Smooth muscle cell (in vitro differentiated cells): ENCODE measurements around the gene KCNMA1. TPM values are rescaled to one million over a fixed set of nuclear protein-coding genes. Genes with fewer than 3 reads are reported as not detected.

ENCODE experiments used
- DNase-seq: peaks from one replicate; lab custom pipeline; 2025; ENCODE audit not compliant: unreplicated experiment; lab: John Stamatoyannopoulos, UW
- H2AFZ ChIP-seq: fragments of 200-600 bp; sonication (generic); 2 replicates; pipeline ENCODE4 v1.6.0; 2016; ENCODE audit warnings: antibody characterized with exemption, low read depth, mild to moderate bottlenecking
- H3F3A ChIP-seq: fragments of 200-600 bp; sonication (generic); 2 replicates; pipeline ENCODE4 v1.6.0; 2017; ENCODE audit warnings: antibody characterized with exemption, low read depth
- H3K27ac ChIP-seq: fragments of 200-600 bp; sonication (generic); 2 replicates; pipeline ENCODE4 v1.5.1; 2016; ENCODE audit warnings: low read depth, mild to moderate bottlenecking
- H3K27me3 ChIP-seq: fragments of 200-600 bp; sonication (generic); 2 replicates; pipeline ENCODE4 v1.6.1; 2016; ENCODE audit warnings: low read depth, mild to moderate bottlenecking
- H3K36me3 ChIP-seq: fragments of 200-600 bp; sonication (generic); 2 replicates; pipeline ENCODE4 v1.5.1; 2016; ENCODE audit warnings: low read depth
- H3K4me1 ChIP-seq: fragments of 200-600 bp; sonication (generic); 2 replicates; pipeline ENCODE4 v1.5.1; 2016; ENCODE audit warnings: low read depth
- H3K4me2 ChIP-seq: fragments of 200-600 bp; sonication (generic); 2 replicates; pipeline ENCODE4 v1.6.0; 2016; ENCODE audit warnings: mild to moderate bottlenecking
- H3K4me3 ChIP-seq: fragments of 200-600 bp; sonication (generic); 2 replicates; pipeline ENCODE4 v1.5.1; 2016; ENCODE audit warnings: mild to moderate bottlenecking
- H3K79me2 ChIP-seq: fragments of 200-600 bp; sonication (generic); 2 replicates; pipeline ENCODE4 v1.6.0; 2016; ENCODE audit warnings: low read depth, mild to moderate bottlenecking
- H3K9ac ChIP-seq: fragments of 200-600 bp; sonication (generic); 2 replicates; pipeline ENCODE4 v1.6.0; 2016; ENCODE audit warnings: low read depth
- H3K9me3 ChIP-seq: fragments of 200-600 bp; sonication (generic); replicated peaks from 2 replicates; pipeline ENCODE4 v1.5.1; 2016; ENCODE audit warnings: low read depth
- H4K20me1 ChIP-seq: fragments of 200-600 bp; sonication (generic); 2 replicates; pipeline ENCODE4 v1.6.0; 2016; ENCODE audit warnings: low read depth
- WGBS: methylation state at CpG from one replicate; pipeline ENCODE4 v1.1.7; 2016; ENCODE audit warnings: low lambda C conversion rate; 5-methylcytosine and 5-hydroxymethylcytosine counted together
- polyA plus RNA-seq: library from polyadenylated mRNA; unstranded; fragments of >200 nt; fragmentation: Nextera tagmentation; extraction: Ambion mirVana; gene quantifications from 2 replicates; pipeline ENCODE4 v1.2.1, GENCODE V29; 2016
- total RNA-seq: library from RNA; depleted of rRNA; stranded (reverse); fragments of >200 nt; gene quantifications from 2 replicates; pipeline ENCODE4 v1.2.3, GENCODE V29; 2014
- TF ChIP-seq, protein P1 (sequence below): fragments of 200-600 bp; sonication (generic); IDR thresholded peaks from 2 replicates; pipeline ENCODE4 v1.5.1; 2017; ENCODE audit warnings: borderline replicate concordance, mild to moderate bottlenecking, antibody characterized with exemption; ENCODE audit not compliant: insufficient read depth, poor library complexity, severe bottlenecking

Gene KCNMA1
- total and polyA plus RNA-seq, 2 experiments from 2014 or later: 9.1 to 23.4 TPM

DNA sequence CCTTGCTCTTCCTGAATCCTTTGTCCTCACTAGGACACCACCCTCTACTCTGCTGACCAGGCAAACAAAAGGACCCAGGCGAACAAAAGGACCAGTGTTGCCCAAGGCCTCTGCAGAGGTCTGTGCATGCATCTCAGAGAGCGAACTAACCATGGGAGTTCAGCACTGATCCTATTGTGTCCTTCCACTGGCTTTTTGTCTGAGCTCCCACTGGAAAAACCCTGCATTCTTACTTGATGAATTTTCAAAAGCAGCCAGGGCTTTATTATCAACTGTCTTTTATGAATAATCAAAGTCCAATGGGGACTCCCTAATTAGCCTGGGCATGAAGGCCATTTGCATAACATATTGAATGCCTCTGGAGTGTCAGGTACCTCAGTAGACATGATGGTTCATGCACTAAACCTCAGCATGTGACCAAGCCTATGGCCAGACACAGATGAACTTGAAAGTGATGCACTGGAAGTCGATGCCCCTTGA lies 140.6 kb downstream of the KCNMA1 start:
- no peak overlapping the region for H2AFZ ChIP-seq
- no peaks in the 10 kb centered on the region for H3K27me3 ChIP-seq
- H3K36me3 ChIP-seq: no peaks in the 10 kb centered on the region
- no peaks in the 10 kb centered on the region for H3K79me2 ChIP-seq
- TF ChIP-seq, protein P1, sequence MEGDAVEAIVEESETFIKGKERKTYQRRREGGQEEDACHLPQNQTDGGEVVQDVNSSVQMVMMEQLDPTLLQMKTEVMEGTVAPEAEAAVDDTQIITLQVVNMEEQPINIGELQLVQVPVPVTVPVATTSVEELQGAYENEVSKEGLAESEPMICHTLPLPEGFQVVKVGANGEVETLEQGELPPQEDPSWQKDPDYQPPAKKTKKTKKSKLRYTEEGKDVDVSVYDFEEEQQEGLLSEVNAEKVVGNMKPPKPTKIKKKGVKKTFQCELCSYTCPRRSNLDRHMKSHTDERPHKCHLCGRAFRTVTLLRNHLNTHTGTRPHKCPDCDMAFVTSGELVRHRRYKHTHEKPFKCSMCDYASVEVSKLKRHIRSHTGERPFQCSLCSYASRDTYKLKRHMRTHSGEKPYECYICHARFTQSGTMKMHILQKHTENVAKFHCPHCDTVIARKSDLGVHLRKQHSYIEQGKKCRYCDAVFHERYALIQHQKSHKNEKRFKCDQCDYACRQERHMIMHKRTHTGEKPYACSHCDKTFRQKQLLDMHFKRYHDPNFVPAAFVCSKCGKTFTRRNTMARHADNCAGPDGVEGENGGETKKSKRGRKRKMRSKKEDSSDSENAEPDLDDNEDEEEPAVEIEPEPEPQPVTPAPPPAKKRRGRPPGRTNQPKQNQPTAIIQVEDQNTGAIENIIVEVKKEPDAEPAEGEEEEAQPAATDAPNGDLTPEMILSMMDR: no peak
- DNase-seq: no peak
- peaks cover 12% of the 10 kb centered on the region for H3K4me1 ChIP-seq
- H3K4me2 ChIP-seq: no peak overlapping the region
- no peaks in the 10 kb centered on the region for H4K20me1 ChIP-seq
- H3K4me3 ChIP-seq: no peak overlapping the region
- no peaks in the 10 kb centered on the region for H3K9me3 ChIP-seq
- no peak overlapping the region for H3K9ac ChIP-seq
- H3F3A ChIP-seq: no peaks in the 10 kb centered on the region
- no peak overlapping the region for H3K27ac ChIP-seq
- 86% methylated on average over 3 of the region's 3 CpGs for WGBS

DNA sequence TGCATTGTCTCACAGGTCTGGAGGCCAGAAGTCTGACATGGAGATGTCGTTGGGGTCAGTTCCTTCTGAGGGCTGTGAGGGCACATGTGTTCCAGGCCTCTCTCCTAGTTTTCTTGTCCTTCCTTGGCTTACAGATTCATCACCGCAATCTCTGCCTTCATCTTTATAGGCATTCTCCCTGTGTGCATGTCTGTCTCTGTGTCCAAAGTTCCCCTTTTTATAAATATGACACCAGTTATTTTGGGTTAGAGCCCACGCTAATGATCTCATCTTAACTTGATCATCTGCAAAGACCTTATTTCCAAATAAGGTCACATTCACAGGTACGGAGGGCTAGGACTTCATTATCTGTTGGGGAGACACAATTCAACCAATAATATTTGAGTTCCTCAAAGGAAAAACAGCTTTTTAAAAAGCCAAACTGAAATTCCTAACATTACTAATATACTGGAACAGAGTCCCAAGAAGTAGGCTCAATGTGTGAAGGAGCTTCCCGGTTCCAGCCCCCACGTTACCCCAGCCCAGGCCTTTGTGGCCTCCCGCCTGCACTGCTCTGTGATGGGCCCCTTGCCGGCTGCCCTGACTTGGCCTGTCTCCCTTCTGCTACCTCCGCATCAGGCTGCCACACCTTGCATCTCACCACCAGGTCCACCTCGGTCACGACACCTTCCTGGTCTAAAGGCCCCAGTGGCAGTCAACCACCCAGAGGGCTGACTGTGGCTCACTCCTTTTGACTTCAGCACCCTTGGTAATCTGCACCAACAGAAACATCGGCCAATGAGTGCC lies 142.7 kb downstream of the KCNMA1 start:
- WGBS: 89% methylated on average over 12 of the region's 12 CpGs

DNA sequence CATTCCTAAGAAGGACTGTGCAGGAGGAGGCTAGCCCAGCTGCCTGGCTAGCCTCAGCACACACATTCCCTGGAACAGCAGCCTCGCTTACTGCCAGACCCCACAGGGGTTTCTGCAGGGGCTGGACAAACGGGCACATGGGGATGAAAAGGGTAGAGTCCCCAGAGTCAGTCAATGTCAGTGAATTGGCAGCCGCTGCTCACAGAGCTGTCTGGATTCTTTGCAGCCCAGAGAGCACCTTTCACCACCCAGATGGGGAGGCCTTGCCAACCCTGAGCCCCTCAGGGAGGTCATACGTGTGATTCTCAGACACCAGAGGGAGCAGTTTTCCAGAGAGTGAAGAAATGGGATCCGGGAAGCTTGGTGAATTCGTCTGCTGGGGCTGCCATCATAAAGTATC lies 143.3 kb downstream of the KCNMA1 start:
- no peak overlapping the region for H3K9ac ChIP-seq
- no peak for DNase-seq
- TF ChIP-seq, protein P1: peak; percentile 42
- H3K4me1 ChIP-seq: no peaks in the 10 kb centered on the region
- no peak overlapping the region for H3K4me2 ChIP-seq
- no peak overlapping the region for H2AFZ ChIP-seq
- WGBS: 65% methylated on average over 6 of the region's 6 CpGs
- H3K9me3 ChIP-seq: no peaks in the 10 kb centered on the region
- no peaks in the 10 kb centered on the region for H3K27me3 ChIP-seq
- H4K20me1 ChIP-seq: no peaks in the 10 kb centered on the region
- H3K27ac ChIP-seq: no peak overlapping the region
- no peaks in the 10 kb centered on the region for H3K36me3 ChIP-seq
- no peaks in the 10 kb centered on the region for H3F3A ChIP-seq
- H3K4me3 ChIP-seq: no peak overlapping the region
- H3K79me2 ChIP-seq: no peaks in the 10 kb centered on the region

More for the DNA sequence above, 142.7 kb downstream of the KCNMA1 start:
- Histone ChIP-seq H3K9ac (no peak overlapping the region), H3K79me2 (no peaks in the 10 kb centered on the region), H3K4me1 (no peaks in the 10 kb centered on the region), H3K36me3 (no peaks in the 10 kb centered on the region), H3K4me3 (no peak overlapping the region), H4K20me1 (no peaks in the 10 kb centered on the region), H3F3A (no peaks in the 10 kb centered on the region), H2AFZ (no peak overlapping the region), H3K9me3 (no peaks in the 10 kb centered on the region), H3K4me2 (no peak overlapping the region), H3K27me3 (no peaks in the 10 kb centered on the region), H3K27ac (no peak overlapping the region)
- TF ChIP-seq, protein P1: no peak
- no peak for DNase-seq

DNA sequence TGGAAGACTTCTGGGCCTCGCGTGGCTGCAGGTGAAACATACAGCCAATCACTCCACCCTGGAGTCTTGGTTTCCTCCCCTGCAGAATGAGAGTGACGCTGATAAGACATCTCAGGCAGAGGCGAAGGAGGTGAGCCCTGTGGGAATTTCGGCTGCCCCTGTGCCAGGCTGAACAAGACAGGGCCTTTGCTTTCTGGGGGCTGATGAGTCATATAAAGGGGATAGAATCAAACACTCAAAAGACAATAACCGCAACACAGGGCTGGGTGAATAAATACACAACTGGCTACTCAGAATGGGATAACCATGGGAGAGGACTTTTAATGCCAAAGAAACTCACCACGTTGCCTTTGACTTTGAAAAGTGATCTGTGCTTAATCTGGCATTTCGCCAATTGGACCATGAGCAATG lies 143.8 kb downstream of the KCNMA1 start:
- H3K9ac ChIP-seq: no peak overlapping the region

More for the DNA sequence above, 143.8 kb downstream of the KCNMA1 start:
- Histone ChIP-seq H3K4me3 (no peak overlapping the region), H3K36me3 (no peaks in the 10 kb centered on the region), H3K27ac (no peak overlapping the region), H3K4me2 (no peak overlapping the region), H4K20me1 (no peaks in the 10 kb centered on the region), H3K79me2 (no peaks in the 10 kb centered on the region), H3F3A (no peaks in the 10 kb centered on the region), H3K9me3 (no peaks in the 10 kb centered on the region), H2AFZ (no peak overlapping the region), H3K27me3 (no peaks in the 10 kb centered on the region), H3K4me1 (no peaks in the 10 kb centered on the region)
- no peak for DNase-seq
- TF ChIP-seq, protein P1: no peak
- WGBS: 93% methylated on average over 8 of the region's 8 CpGs
